Body of pancreas (tissue), 4 donors: ENCODE data around the gene LHCGR. TPM values are rescaled to one million over a fixed set of nuclear protein-coding genes. Genes with fewer than 3 reads are reported as not detected.

ENCODE experiments used
- ATAC-seq: fragments of 150-250 bp; one replicate; pipeline ENCODE4 v1.9.1; 2016
- DNase-seq, 4 donors: peaks; one replicate each; pipeline ENCODE4 v3.0.0-alpha.2; 2019
- H3K27ac ChIP-seq, 4 donors: fragments of 200-600 bp; sonication (generic); 1 replicate in 3 of 4; 2 replicates in 1 of 4; pipeline versions ENCODE4 v1.5.1 to v1.6.1; 2016 to 2019; ENCODE audit warnings: mild to moderate bottlenecking in 1 of 4, mixed read lengths in 1 of 4, moderate library complexity in 1 of 4
- H3K27me3 ChIP-seq, 2 donors: fragments of 200-600 bp; sonication (generic); one replicate each; pipeline ENCODE4 v1.6.0; 2016; ENCODE audit warnings: mild to moderate bottlenecking in 1 of 2
- H3K36me3 ChIP-seq, 2 donors: fragments of 200-600 bp; sonication (generic); replicated peaks in 1 of 2; 2 replicates each; pipeline ENCODE4 v1.5.1; 2016; ENCODE audit warnings: low read depth in 2 of 2; ENCODE audit not compliant: insufficient read depth in 1 of 2
- H3K4me1 ChIP-seq: fragments of 200-600 bp; sonication (generic); one replicate; pipeline ENCODE4 v1.6.0; 2016
- H3K4me3 ChIP-seq, 2 donors: fragments of 200-600 bp; sonication (generic); 1 replicate in 1 of 2; 2 replicates in 1 of 2; pipeline ENCODE4 v1.5.1; 2016 to 2019
- H3K9me3 ChIP-seq, 3 donors: fragments of 200-600 bp; sonication (generic); 1 replicate in 2 of 3; 2 replicates in 1 of 3; pipeline ENCODE4 v1.5.1; 2016
- POLR2A ChIP-seq, 3 donors: fragments of 450-650 bp; IDR thresholded peaks; one replicate each; pipeline ENCODE4 v1.6.1; 2016; ENCODE audit warnings: antibody characterized with exemption in 3 of 3, mild to moderate bottlenecking in 2 of 3
- WGBS, 2 donors: methylation state at CpG; one replicate each; pipeline ENCODE4 v1.1.5; 2017; 5-methylcytosine and 5-hydroxymethylcytosine counted together
- intact Hi-C: fragments of 100-400 bp; cut with DNase I; formaldehyde crosslinking; loops from one replicate; pipeline ENCODE4 v1.15.1; 2023
- total RNA-seq, 2 donors: library from RNA; depleted of rRNA; stranded (reverse); fragments of >200 nt; gene quantifications; one replicate each; pipeline ENCODE4 v1.1.0, GENCODE V29; 2016
- TF ChIP-seq, protein P1 (sequence below), 7 experiments: fragments of 450-650 bp in 4 of 7; fragments of 200-600 bp in 3 of 7; sonication (generic) in 3 of 7; IDR thresholded peaks; one replicate each; pipeline ENCODE4 v1.5.1; 2016 to 2019; ENCODE audit warnings: antibody characterized with exemption in 7 of 7

Gene LHCGR
- total RNA-seq, 2 donors from 2014 or later = not detected

DNA sequence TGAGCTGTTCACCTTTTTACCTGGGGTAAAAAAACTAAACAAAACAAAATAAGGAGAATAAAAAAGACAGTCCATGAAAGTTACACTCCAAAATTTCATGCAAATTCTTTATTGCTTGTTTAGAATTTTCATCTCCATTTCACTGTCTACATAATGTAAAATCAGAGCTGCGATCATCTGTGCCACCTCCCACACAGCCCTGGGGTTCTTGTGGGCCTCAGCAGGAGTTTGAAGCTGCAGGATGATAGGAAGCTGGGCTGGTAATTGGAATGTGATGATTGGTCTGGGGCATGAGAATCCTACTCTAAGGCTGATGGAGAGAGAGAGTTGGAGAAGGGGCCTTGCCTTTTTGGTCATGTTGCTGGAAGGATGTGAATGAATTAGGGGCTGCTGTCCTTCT is 4.2 kb upstream of the LHCGR start:
- no peak for TF ChIP-seq POLR2A (IDR thresholded peaks at IDR 0.05)
- TF ChIP-seq, protein P1, sequence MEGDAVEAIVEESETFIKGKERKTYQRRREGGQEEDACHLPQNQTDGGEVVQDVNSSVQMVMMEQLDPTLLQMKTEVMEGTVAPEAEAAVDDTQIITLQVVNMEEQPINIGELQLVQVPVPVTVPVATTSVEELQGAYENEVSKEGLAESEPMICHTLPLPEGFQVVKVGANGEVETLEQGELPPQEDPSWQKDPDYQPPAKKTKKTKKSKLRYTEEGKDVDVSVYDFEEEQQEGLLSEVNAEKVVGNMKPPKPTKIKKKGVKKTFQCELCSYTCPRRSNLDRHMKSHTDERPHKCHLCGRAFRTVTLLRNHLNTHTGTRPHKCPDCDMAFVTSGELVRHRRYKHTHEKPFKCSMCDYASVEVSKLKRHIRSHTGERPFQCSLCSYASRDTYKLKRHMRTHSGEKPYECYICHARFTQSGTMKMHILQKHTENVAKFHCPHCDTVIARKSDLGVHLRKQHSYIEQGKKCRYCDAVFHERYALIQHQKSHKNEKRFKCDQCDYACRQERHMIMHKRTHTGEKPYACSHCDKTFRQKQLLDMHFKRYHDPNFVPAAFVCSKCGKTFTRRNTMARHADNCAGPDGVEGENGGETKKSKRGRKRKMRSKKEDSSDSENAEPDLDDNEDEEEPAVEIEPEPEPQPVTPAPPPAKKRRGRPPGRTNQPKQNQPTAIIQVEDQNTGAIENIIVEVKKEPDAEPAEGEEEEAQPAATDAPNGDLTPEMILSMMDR (IDR thresholded peaks at IDR 0.05) = no peak
- DNase-seq (no peak), ATAC-seq (no peak)
- Histone ChIP-seq H3K27me3 (no peaks in the 10 kb centered on the region), H3K27ac (no peak overlapping the region), H3K36me3 (no peaks in the 10 kb centered on the region), H3K4me3 (no peak overlapping the region), H3K9me3 (no peaks in the 10 kb centered on the region), H3K4me1 (peaks cover 4% of the 10 kb centered on the region)
- intact Hi-C loops = no loop called here
- 76 to 91% methylated on average over 1 of the region's 1 CpG for WGBS, 2 donors

DNA sequence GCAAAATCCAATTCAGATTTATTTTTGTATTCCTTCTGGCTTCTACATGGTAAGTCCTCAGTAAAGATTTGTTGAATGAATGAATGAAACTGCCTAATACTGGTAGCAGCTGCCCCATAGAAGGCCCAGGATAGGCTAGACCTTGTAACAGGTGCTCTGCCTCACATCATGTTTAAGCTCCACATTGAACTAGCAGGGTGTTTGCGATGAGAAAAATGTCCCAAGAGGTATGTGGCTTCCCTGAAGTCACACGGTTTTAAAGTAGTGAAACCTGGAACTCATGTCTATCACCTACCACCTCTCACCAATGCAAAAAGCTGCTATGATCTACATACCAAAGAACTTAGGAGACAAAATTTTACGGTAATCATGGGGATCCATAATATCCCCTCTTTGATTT is 765 bp upstream of the LHCGR start:
- ATAC-seq (no peak), DNase-seq (no peak)
- no peak overlapping the region for H3K4me3 ChIP-seq

DNA sequence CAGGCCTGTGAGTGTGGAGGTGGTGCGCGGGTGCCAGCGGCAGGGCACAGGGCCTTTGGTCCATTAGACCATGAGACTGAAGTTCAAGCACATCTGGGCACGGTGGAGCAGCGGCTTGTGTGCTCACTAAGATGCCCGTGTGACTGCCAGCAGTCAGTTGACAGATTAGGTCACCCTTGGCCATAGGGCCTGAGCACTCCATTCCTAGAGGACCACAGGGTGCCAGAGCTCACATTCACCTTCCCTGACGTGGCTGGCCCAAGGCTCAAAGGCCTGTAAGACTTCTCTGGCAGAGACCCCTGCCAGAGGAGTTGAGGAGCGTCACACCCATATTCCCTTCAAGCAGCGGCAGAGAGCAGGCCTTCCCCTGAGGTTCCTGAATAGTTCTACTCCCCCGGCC is 650 bp downstream of the LHCGR start:
- Histone ChIP-seq H3K27me3 (no peaks in the 10 kb centered on the region), H3K4me1 (peaks cover 4% of the 10 kb centered on the region), H3K4me3 (no peak overlapping the region), H3K27ac (no peak overlapping the region), H3K9me3 (no peaks in the 10 kb centered on the region), H3K36me3 (no peaks in the 10 kb centered on the region)
- ATAC-seq = no peak
- TF ChIP-seq POLR2A (IDR thresholded peaks at IDR 0.05) = no peak
- TF ChIP-seq, protein P1 (IDR thresholded peaks at IDR 0.05) = no peak
- intact Hi-C loops = no loop called here
- WGBS, 2 donors = 58 to 74% methylated on average over 4 to 10 of the region's 10 CpGs
- DNase-seq = no peak

More for the DNA sequence above, 765 bp upstream of the LHCGR start:
- Histone ChIP-seq H3K27ac (no peak overlapping the region), H3K9me3 (no peaks in the 10 kb centered on the region), H3K4me1 (peaks cover 4% of the 10 kb centered on the region), H3K36me3 (no peaks in the 10 kb centered on the region), H3K27me3 (no peaks in the 10 kb centered on the region)
- WGBS, 2 donors = 31 to 48% methylated on average over 3 of the region's 3 CpGs
- no peak for TF ChIP-seq POLR2A (IDR thresholded peaks at IDR 0.05)
- TF ChIP-seq, protein P1 (IDR thresholded peaks at IDR 0.05) = no peak
- intact Hi-C loops = no loop called here

DNA sequence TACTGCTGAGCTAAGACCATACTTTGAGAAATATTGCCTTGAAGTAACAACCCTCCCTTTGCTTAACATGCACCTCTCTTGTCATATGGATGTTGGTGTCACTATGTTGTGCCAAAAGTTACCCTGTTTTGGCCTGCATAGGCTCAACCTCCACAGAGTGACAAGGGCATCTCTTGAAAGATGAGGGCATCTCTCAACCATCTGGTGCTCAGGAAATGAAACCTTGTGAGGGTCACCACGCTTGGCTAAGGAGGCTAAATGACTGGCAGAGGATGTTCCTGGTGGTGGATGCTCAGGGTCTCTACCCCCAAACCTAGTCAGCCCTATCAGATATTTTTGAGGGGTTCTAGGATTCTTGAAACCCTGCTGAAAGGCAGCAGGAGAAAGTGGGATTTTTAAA is 2.3 kb downstream of the LHCGR start:
- TF ChIP-seq, protein P1 (IDR thresholded peaks at IDR 0.05) = no peak
- TF ChIP-seq POLR2A (IDR thresholded peaks at IDR 0.05) = no peak
- DNase-seq (no peak), ATAC-seq (no peak)
- intact Hi-C loops = no loop called here
- no peak overlapping the region for H3K27ac ChIP-seq
- H3K27me3 ChIP-seq = no peaks in the 10 kb centered on the region
- WGBS, 2 donors = 57 to 100% methylated on average over 1 of the region's 1 CpG
- no peak overlapping the region for H3K4me3 ChIP-seq
- H3K9me3 ChIP-seq = no peaks in the 10 kb centered on the region
- H3K4me1 ChIP-seq = peaks cover 4% of the 10 kb centered on the region
- no peaks in the 10 kb centered on the region for H3K36me3 ChIP-seq

DNA sequence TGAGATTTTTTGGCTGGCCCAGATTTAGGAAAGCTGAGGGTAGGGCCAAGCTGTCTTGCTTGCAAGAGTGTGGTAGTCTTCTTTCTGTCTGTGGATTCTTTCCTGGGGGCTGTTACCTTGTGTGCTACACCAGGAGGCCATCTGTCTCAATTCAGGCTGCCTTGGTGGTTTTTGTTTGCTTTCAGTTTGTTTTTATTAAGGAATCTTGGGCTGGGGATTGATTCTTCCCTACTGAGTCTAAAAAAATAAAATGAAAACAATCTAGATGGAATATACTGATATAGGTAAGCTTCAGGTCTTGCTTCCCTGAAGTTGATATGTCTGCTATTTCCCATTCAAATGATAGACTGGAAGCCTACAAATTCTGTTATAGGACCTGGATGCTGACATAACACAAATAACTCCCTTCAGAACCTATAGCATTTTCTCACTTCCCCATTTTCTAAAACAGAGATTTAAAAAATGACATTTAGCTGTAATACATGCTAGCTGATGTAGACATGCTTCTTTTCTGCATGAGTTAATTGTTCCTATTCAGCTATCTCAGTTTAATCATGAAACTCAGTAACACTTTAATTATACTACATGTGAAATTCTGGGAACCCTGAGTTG is 5.3 kb downstream of the LHCGR start:
- Histone ChIP-seq H3K4me1 (peaks cover 1% of the 10 kb centered on the region), H3K27ac (no peak overlapping the region), H3K27me3 (no peaks in the 10 kb centered on the region), H3K9me3 (no peaks in the 10 kb centered on the region), H3K4me3 (no peak overlapping the region), H3K36me3 (no peaks in the 10 kb centered on the region)
- ATAC-seq (no peak), DNase-seq (no peak)
- intact Hi-C loops = no loop called here
- TF ChIP-seq, protein P1 (IDR thresholded peaks at IDR 0.05) = no peak
- TF ChIP-seq POLR2A (IDR thresholded peaks at IDR 0.05) = no peak
